ENCODE results near the gene ODF2. TPM values are rescaled to one million over a fixed set of nuclear protein-coding genes. Genes with fewer than 3 reads are reported as not detected.

The ODF2 gene
- total and polyA plus RNA-seq, 2 experiments from 2014 or later = 17.5 to 26.9 TPM

DNA sequence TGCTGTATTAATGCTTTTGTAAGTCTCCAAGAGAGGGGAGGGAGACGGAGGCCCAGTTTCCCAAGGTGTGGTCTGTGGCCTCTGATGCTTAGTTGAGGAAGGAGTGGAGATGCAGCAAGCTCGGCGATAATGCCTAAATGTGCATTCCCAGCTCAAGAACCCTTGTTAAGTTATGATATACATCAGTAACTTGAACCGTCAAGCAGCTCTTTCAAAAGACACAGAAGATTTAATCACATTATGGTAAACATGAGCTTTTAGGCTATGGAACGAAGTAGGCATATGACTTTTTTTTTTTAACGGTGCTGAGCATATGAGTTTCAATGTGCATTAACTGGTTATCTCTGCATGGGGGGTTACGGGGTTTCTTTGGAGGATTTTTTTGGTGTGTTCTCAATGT, 26.4 kb downstream of the ODF2 start:
- Histone ChIP-seq H3K4me1 (ENCODE audit: insufficient read depth) (no peaks in the 10 kb centered on the region), H3K79me2 (replicated peaks; ENCODE audit: insufficient read depth) (no peaks in the 10 kb centered on the region), H3K36me3 (ENCODE audit: insufficient read depth) (no peaks in the 10 kb centered on the region), H3K27ac (ENCODE audit: low read depth) (no peak overlapping the region), H4K20me1 (replicated peaks; ENCODE audit: insufficient read depth) (peaks cover 3% of the 10 kb centered on the region; the same call in 1 of the 2 replicates), H3K4me2 (no peak overlapping the region), H3K9me2 (ENCODE audit: insufficient read depth) (no peaks in the 10 kb centered on the region), H3K27me3 (ENCODE audit: insufficient read depth) (no peaks in the 10 kb centered on the region), H2AFZ (no peak overlapping the region), H3K4me3 (no peak overlapping the region), H3F3A (replicated peaks; ENCODE audit: low read depth) (0 out of 2 replicates have a peak, but pooled peaks cover 5% of the 10 kb centered on the region)
- ATAC-seq (no peak), DNase-seq (ENCODE audit: low spot score) (no peak)
- H3K27me3 Mint-ChIP-seq (ENCODE audit: insufficient read depth, low read depth, poor library complexity) = no peaks in the 10 kb centered on the region
- H3K36me3 Mint-ChIP-seq (ENCODE audit: low read depth) = peaks cover 25% of the 10 kb centered on the region
- no peak overlapping the region for H3K27ac Mint-ChIP-seq
- H3K4me1 Mint-ChIP-seq = peaks cover 8% of the 10 kb centered on the region
- H3K9me3 Mint-ChIP-seq = no peaks in the 10 kb centered on the region
- no peak overlapping the region for H3K4me3 Mint-ChIP-seq
- TF ChIP-seq ZNF114 (CRISPR knock-in tag; IDR thresholded peaks at IDR 0.05) = no peak
- TF ChIP-seq, protein P1, sequence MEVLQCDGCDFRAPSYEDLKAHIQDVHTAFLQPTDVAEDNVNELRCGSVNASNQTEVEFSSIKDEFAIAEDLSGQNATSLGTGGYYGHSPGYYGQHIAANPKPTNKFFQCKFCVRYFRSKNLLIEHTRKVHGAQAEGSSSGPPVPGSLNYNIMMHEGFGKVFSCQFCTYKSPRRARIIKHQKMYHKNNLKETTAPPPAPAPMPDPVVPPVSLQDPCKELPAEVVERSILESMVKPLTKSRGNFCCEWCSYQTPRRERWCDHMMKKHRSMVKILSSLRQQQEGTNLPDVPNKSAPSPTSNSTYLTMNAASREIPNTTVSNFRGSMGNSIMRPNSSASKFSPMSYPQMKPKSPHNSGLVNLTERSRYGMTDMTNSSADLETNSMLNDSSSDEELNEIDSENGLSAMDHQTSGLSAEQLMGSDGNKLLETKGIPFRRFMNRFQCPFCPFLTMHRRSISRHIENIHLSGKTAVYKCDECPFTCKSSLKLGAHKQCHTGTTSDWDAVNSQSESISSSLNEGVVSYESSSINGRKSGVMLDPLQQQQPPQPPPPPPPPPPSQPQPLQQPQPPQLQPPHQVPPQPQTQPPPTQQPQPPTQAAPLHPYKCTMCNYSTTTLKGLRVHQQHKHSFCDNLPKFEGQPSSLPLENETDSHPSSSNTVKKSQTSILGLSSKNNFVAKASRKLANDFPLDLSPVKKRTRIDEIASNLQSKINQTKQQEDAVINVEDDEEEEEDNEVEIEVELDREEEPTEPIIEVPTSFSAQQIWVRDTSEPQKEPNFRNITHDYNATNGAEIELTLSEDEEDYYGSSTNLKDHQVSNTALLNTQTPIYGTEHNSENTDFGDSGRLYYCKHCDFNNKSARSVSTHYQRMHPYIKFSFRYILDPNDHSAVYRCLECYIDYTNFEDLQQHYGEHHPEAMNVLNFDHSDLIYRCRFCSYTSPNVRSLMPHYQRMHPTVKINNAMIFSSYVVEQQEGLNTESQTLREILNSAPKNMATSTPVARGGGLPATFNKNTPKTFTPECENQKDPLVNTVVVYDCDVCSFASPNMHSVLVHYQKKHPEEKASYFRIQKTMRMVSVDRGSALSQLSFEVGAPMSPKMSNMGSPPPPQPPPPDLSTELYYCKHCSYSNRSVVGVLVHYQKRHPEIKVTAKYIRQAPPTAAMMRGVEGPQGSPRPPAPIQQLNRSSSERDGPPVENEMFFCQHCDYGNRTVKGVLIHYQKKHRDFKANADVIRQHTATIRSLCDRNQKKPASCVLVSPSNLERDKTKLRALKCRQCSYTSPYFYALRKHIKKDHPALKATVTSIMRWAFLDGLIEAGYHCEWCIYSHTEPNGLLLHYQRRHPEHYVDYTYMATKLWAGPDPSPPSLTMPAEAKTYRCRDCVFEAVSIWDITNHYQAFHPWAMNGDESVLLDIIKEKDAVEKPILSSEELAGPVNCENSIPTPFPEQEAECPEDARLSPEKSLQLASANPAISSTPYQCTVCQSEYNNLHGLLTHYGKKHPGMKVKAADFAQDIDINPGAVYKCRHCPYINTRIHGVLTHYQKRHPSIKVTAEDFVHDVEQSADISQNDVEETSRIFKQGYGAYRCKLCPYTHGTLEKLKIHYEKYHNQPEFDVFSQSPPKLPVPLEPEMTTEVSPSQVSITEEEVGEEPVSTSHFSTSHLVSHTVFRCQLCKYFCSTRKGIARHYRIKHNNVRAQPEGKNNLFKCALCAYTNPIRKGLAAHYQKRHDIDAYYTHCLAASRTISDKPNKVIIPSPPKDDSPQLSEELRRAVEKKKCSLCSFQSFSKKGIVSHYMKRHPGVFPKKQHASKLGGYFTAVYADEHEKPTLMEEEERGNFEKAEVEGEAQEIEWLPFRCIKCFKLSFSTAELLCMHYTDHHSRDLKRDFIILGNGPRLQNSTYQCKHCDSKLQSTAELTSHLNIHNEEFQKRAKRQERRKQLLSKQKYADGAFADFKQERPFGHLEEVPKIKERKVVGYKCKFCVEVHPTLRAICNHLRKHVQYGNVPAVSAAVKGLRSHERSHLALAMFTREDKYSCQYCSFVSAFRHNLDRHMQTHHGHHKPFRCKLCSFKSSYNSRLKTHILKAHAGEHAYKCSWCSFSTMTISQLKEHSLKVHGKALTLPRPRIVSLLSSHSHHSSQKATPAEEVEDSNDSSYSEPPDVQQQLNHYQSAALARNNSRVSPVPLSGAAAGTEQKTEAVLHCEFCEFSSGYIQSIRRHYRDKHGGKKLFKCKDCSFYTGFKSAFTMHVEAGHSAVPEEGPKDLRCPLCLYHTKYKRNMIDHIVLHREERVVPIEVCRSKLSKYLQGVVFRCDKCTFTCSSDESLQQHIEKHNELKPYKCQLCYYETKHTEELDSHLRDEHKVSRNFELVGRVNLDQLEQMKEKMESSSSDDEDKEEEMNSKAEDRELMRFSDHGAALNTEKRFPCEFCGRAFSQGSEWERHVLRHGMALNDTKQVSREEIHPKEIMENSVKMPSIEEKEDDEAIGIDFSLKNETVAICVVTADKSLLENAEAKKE (CRISPR knock-in tag; IDR thresholded peaks at IDR 0.05) = no peak
- TF ChIP-seq JUNB (IDR thresholded peaks at IDR 0.05; ENCODE audit: unreplicated experiment) = no peak
- no peak for TF ChIP-seq ZNF331 (CRISPR knock-in tag; IDR thresholded peaks at IDR 0.05; ENCODE audit: low read depth)
- no peak for TF ChIP-seq EZH2 (IDR thresholded peaks at IDR 0.05; ENCODE audit: low read depth, unreplicated experiment)
- no peak for TF ChIP-seq REST (IDR thresholded peaks at IDR 0.05; ENCODE audit: unreplicated experiment)
- no peak for TF ChIP-seq POLR2AphosphoS5 (IDR thresholded peaks at IDR 0.05; ENCODE audit: low read depth)
- no peak for TF ChIP-seq ETS1 (IDR thresholded peaks at IDR 0.05)
- no peak for TF ChIP-seq EZH2phosphoT487 (IDR thresholded peaks at IDR 0.05; ENCODE audit: unreplicated experiment)

All from GM23338 (cell line).